GM12892 (cell line): ENCODE measurements around the gene RHEBL1.

Experiments used
- DNase-seq: peaks from one replicate; pipeline ENCODE4 v3.0.0; 2011; ENCODE audit not compliant: insufficient read length
- FAIRE-seq: peaks from 2 replicates; lab custom pipeline; 2011; peaks lifted over from hg19 to GRCh38; lab: Jason Lieb, UNC
- POLR2A ChIP-seq: IDR thresholded peaks from 2 replicates; pipeline ENCODE4 v1.6.1; 2011; ENCODE audit warnings: low read depth, low read length, control low read depth
- POLR2AphosphoS5 ChIP-seq: IDR thresholded peaks from 2 replicates; pipeline ENCODE4 v1.6.1; 2011; ENCODE audit warnings: low read depth, low read length, control low read depth
- TAF1 ChIP-seq: IDR thresholded peaks from 2 replicates; pipeline ENCODE4 v1.6.1; 2011; ENCODE audit warnings: low read depth, mild to moderate bottlenecking, control low read depth, low read length, borderline replicate concordance

RHEBL1 gene

GRCh38 chr12:49019120-49019430, 50.7 kb downstream of the RHEBL1 start:
- DNase-seq, result no peak
- FAIRE-seq, result peak; percentile 30
- TF ChIP-seq POLR2AphosphoS5 (no peak), TAF1 (no peak), POLR2A (no peak)

- FAIRE-seq, result peak; percentile 95
- peak; percentile 100 for DNase-seq
- TF ChIP-seq POLR2A (peak; percentile 96), TAF1 (peak; percentile 94), POLR2AphosphoS5 (peak; percentile 92)
Observed at GRCh38 chr12:49018261-49019119, 51.3 kb downstream of the RHEBL1 start, which contains the start of gene PRKAG1. TSS of gene PRKAG1 (minus strand) at chr12:49018776. CDS start at chr12:49018740, 36 bp downstream.

- FAIRE-seq (peak; percentile 53), DNase-seq (no peak)
- TF ChIP-seq POLR2AphosphoS5 (no peak), POLR2A (no peak), TAF1 (no peak)
Observed at GRCh38 chr12:49017891-49018260, 51.9 kb downstream of the RHEBL1 start.

GRCh38 chr12:49015196-49015595, 54.6 kb downstream of the RHEBL1 start:
- no peak for DNase-seq
- TF ChIP-seq POLR2AphosphoS5, result no peak
- no peak for TF ChIP-seq TAF1
- TF ChIP-seq POLR2A, result no peak
- FAIRE-seq, result no peak
